ENCODE data around the gene FAM124A. TPM values are rescaled to one million over a fixed set of nuclear protein-coding genes. Genes with fewer than 3 reads are reported as not detected.

Gene FAM124A
- total and polyA plus RNA-seq, 2 of the 8 experiments (the other 6 are each of a cell fraction or from before 2014, with no cell fraction given): 40.7 to 49.9 TPM

DNA sequence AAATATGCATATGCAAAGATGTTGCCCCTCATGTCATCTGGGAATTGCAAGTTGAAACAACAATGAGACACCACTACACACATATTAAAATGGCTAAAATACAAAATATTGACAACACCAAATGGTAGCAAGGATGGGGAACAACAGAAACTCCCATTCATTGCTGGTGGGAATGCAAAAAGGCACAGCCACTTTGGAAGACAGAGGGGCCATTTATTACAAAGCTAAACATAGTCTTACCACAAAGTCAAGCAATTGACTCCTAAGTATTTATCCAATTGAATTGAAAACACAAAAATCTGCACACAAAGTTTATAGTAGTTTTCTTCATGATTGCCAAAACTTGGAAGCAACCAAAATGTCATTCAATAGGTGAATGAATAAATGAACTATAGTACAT is 111.2 kb downstream of the FAM124A start:
- TF ChIP-seq MAFK (IDR thresholded peaks at IDR 0.05; ENCODE audit: low read depth, low read length) (no peak), KDM4A (IDR thresholded peaks at IDR 0.05; ENCODE audit: low read depth, low read length, severe bottlenecking) (no peak), ATF3 (IDR thresholded peaks at IDR 0.05; ENCODE audit: insufficient read depth, low read depth, low read length) (no peak), EZH2 (IDR thresholded peaks at IDR 0.05; ENCODE audit: low read depth, low read length, severe bottlenecking) (no peak), GABPA (IDR thresholded peaks at IDR 0.05; ENCODE audit: borderline replicate concordance, insufficient read depth, low read length) (no peak), RAD21 (IDR thresholded peaks at IDR 0.05 in 1 of 2, conservative IDR thresholded peaks at IDR 0.05 in 1 of 2; ENCODE audit: low read depth in 2 of 2, low read length in 2 of 2) (no peak)
- TF ChIP-seq, protein P1, sequence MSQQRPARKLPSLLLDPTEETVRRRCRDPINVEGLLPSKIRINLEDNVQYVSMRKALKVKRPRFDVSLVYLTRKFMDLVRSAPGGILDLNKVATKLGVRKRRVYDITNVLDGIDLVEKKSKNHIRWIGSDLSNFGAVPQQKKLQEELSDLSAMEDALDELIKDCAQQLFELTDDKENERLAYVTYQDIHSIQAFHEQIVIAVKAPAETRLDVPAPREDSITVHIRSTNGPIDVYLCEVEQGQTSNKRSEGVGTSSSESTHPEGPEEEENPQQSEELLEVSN (IDR thresholded peaks at IDR 0.05): no peak
- no peak overlapping the region for H2BK5ac ChIP-seq (ENCODE audit: low read depth, low read length)
- H2AK5ac ChIP-seq (ENCODE audit: low read depth, low read length): no peak overlapping the region
- FAIRE-seq (no peak), DNase-seq (ENCODE audit: low read depth in 1 of 2, low spot score in 2 of 2) (no peak)
- H3K9ac ChIP-seq (replicated peaks in 1 of 4; ENCODE audit: extremely low read depth in 1 of 4, low read depth in 3 of 4, low read length in 3 of 4): no peak overlapping the region
- H3K9me3 ChIP-seq (ENCODE audit: insufficient read depth in 2 of 2, low read depth in 1 of 2, low read length in 1 of 2): no peaks in the 10 kb centered on the region
- H3K4ac ChIP-seq (replicated peaks; ENCODE audit: insufficient read length, low read depth, low read length): no peak overlapping the region
- no peak overlapping the region for H4K91ac ChIP-seq (replicated peaks; ENCODE audit: insufficient read length, low read length)
- no peak overlapping the region for H3K18ac ChIP-seq (ENCODE audit: extremely low read depth, low read length)
- H3K56ac ChIP-seq (replicated peaks; ENCODE audit: insufficient read length, low read depth, low read length): no peak overlapping the region
- H4K20me1 ChIP-seq (replicated peaks in 1 of 2; ENCODE audit: control insufficient read depth in 1 of 2, insufficient read depth in 2 of 2, low read length in 2 of 2): no peaks in the 10 kb centered on the region
- no peak overlapping the region for H2BK12ac ChIP-seq (ENCODE audit: low read depth, low read length)
- no peak overlapping the region for H3K27ac ChIP-seq (ENCODE audit: low read depth, low read length)
- H3K4me2 ChIP-seq (ENCODE audit: insufficient read depth in 1 of 2, low read depth in 2 of 2, low read length in 2 of 2): no peak overlapping the region
- H3K79me2 ChIP-seq (ENCODE audit: control insufficient read depth in 1 of 2, insufficient read depth in 2 of 2, low read length in 2 of 2): no peaks in the 10 kb centered on the region
- no peaks in the 10 kb centered on the region for H3K36me3 ChIP-seq (ENCODE audit: control insufficient read depth in 2 of 4, insufficient read depth in 4 of 4, low read length in 3 of 4)
- no peak overlapping the region for H2AFZ ChIP-seq (ENCODE audit: low read length)
- no peak overlapping the region for H2BK15ac ChIP-seq (ENCODE audit: low read length)
- ChIA-PET POLR2A (ENCODE audit: partially characterized antibody) (no interaction called here), CTCF (ENCODE audit: partially characterized antibody) (no interaction called here)
- no peak overlapping the region for H2BK20ac ChIP-seq (ENCODE audit: low read length)
- no peak overlapping the region for H3K14ac ChIP-seq (ENCODE audit: insufficient read length)
- H3K23me2 ChIP-seq (ENCODE audit: low read depth, low read length): no peaks in the 10 kb centered on the region
- no peaks in the 10 kb centered on the region; a peak in 1 of 7 replicates for H3K27me3 ChIP-seq (replicated peaks in 1 of 4; ENCODE audit: control insufficient read depth in 3 of 4, extremely low read depth in 1 of 4, insufficient read depth in 3 of 4, low read length in 3 of 4)
- no peak overlapping the region for H3K4me3 ChIP-seq (ENCODE audit: extremely low read depth in 1 of 4, insufficient read depth in 2 of 4, low read depth in 3 of 4, low read length in 4 of 4)
- no peak overlapping the region for H3K23ac ChIP-seq (ENCODE audit: insufficient read length)
- H4K5ac ChIP-seq (ENCODE audit: insufficient read length, low read depth, low read length): no peak overlapping the region
- H4K8ac ChIP-seq (ENCODE audit: extremely low read depth, insufficient read depth, low read length): no peak overlapping the region
- H3K79me1 ChIP-seq (ENCODE audit: low read depth, low read length): no peaks in the 10 kb centered on the region
- H3K4me1 ChIP-seq (replicated peaks in 1 of 4; ENCODE audit: control insufficient read depth in 3 of 4, insufficient read depth in 4 of 4, low read length in 3 of 4): no peaks in the 10 kb centered on the region
- H2BK120ac ChIP-seq (replicated peaks; ENCODE audit: low read depth, low read length): no peak overlapping the region

Data from H1 (cell line).